ENCODE measurements around the gene LPIN2.

The LPIN2 gene

GRCh38 chr18:2990956-2991640 is 21.8 kb downstream of the LPIN2 start:
- no peak for DNase-seq (ENCODE audit: low read depth)
- TF ChIP-seq, protein P1, sequence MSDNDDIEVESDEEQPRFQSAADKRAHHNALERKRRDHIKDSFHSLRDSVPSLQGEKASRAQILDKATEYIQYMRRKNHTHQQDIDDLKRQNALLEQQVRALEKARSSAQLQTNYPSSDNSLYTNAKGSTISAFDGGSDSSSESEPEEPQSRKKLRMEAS (IDR thresholded peaks at IDR 0.05; ENCODE audit: low read depth, low read length): no peak
- no peak for TF ChIP-seq CTCF (IDR thresholded peaks at IDR 0.05; ENCODE audit: low read depth, low read length)
- no peak for TF ChIP-seq POLR2A (IDR thresholded peaks at IDR 0.05; ENCODE audit: extremely low read depth, insufficient read length)
- no peak for TF ChIP-seq MYC (IDR thresholded peaks at IDR 0.05; ENCODE audit: low read depth, low read length)
- no peak overlapping the region for H3K4me3 ChIP-seq (ENCODE audit: low read depth, low read length)

DNA sequence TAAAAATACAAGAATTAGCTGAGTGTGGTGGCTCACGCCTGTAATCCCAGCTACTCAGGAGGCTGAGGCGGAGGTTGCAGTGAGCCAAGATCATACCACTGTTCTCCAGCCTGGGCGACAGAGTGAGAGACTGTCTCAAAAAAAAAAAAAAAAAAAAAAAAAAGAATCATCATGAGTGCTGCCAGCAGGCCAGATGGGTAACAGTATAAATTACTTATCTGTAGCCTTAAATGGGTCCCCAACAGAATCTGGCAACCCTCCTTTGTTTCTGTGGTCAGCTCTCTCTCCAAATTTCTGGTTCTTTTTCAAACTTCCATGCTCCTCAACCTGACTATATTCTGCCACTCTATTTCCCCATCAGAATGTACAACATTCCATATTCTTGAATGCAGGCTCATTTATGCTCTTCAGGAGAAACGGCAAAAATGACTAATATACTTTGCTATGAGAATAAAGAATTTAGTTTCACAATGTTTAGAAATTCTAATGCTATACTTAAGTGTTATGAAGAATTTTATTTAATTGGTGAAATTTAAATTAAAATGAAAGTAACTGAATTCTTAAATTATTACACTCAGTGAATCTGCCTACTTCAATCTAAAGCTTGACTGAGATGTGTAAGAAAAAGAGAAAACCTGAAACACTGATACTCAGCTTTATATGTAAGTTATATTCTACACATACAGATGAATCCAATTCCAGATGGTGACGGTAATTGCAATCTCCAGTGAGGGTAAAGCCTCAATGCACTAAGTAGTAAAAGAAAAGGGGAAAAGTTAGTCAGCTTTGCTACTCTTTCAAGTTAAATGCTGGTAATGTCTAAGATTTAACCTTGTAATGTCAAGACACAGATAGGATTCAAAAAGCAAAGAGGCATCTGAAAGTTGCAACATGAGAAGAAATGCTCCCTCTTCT is 24.8 kb downstream of the LPIN2 start:
- TF ChIP-seq, protein P1 (IDR thresholded peaks at IDR 0.05; ENCODE audit: low read depth, low read length): no peak
- TF ChIP-seq MYC (IDR thresholded peaks at IDR 0.05; ENCODE audit: low read depth, low read length): no peak
- TF ChIP-seq POLR2A (IDR thresholded peaks at IDR 0.05; ENCODE audit: extremely low read depth, insufficient read length): no peak
- TF ChIP-seq CTCF (IDR thresholded peaks at IDR 0.05; ENCODE audit: low read depth, low read length): no peak
- DNase-seq (ENCODE audit: low read depth): no peak

GRCh38 chr18:2986150-2986865 is 26.6 kb downstream of the LPIN2 start:
- DNase-seq (ENCODE audit: low read depth): no peak
- H3K4me3 ChIP-seq (ENCODE audit: low read depth, low read length): no peak overlapping the region
- no peak for TF ChIP-seq POLR2A (IDR thresholded peaks at IDR 0.05; ENCODE audit: extremely low read depth, insufficient read length)
- TF ChIP-seq CTCF (IDR thresholded peaks at IDR 0.05; ENCODE audit: low read depth, low read length): no peak
- TF ChIP-seq MYC (IDR thresholded peaks at IDR 0.05; ENCODE audit: low read depth, low read length): no peak
- TF ChIP-seq, protein P1 (IDR thresholded peaks at IDR 0.05; ENCODE audit: low read depth, low read length): no peak

More for the DNA sequence above, 24.8 kb downstream of the LPIN2 start:
- H3K4me3 ChIP-seq (ENCODE audit: low read depth, low read length): no peak overlapping the region

DNA sequence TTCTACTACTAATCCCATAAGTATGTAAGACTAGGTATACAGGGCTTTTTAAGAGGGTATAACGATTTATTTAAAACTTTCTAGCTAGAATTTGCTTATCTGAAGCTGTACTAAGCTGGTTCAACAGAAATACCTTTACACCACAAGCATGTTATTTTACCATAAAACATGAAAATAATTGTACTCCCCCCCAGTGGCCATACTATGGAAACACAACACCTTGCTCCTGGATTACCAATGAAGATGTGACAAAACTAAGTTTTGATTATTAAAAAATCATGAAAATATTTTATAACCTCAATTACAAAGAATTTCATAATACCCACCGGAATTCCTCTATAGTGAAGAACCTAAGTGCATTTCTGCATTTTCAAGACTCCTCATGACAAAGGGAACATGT is 27.3 kb downstream of the LPIN2 start:
- DNase-seq (ENCODE audit: low read depth): peak; percentile 49
- no peak overlapping the region for H3K4me3 ChIP-seq (ENCODE audit: low read depth, low read length)
- TF ChIP-seq POLR2A (IDR thresholded peaks at IDR 0.05; ENCODE audit: extremely low read depth, insufficient read length) (no peak), CTCF (IDR thresholded peaks at IDR 0.05; ENCODE audit: low read depth, low read length) (peak; percentile 44), MYC (IDR thresholded peaks at IDR 0.05; ENCODE audit: low read depth, low read length) (no peak)
- TF ChIP-seq, protein P1 (IDR thresholded peaks at IDR 0.05; ENCODE audit: low read depth, low read length): no peak

- TF ChIP-seq MYC (IDR thresholded peaks at IDR 0.05; ENCODE audit: low read depth, low read length) (no peak), POLR2A (IDR thresholded peaks at IDR 0.05; ENCODE audit: extremely low read depth, insufficient read length) (no peak), CTCF (IDR thresholded peaks at IDR 0.05; ENCODE audit: low read depth, low read length) (no peak)
- TF ChIP-seq, protein P1 (IDR thresholded peaks at IDR 0.05; ENCODE audit: low read depth, low read length): no peak
- no peak for DNase-seq (ENCODE audit: low read depth)
- no peak overlapping the region for H3K4me3 ChIP-seq (ENCODE audit: low read depth, low read length)
Observed at GRCh38 chr18:2984703-2985261, 28.2 kb downstream of the LPIN2 start.
